Adrenal gland (tissue), 5 donors: ENCODE measurements around the gene RCN2.

Source experiments
- POLR2A ChIP-seq, 2 donors: fragments of 450-650 bp; IDR thresholded peaks; one replicate each; pipeline ENCODE4 v1.6.1; 2017; ENCODE audit warnings: antibody characterized with exemption in 2 of 2, mild to moderate bottlenecking in 2 of 2, moderate library complexity in 1 of 2
- TF ChIP-seq, protein P1 (sequence below), 6 experiments: fragments of 450-650 bp in 4 of 6; fragments of 200-600 bp in 2 of 6; sonication (generic) in 1 of 6; IDR thresholded peaks; 1 replicate in 5 of 6; 2 replicates in 1 of 6; pipeline versions ENCODE4 v1.5.1 to v1.8.0; 2016 to 2021; ENCODE audit warnings: antibody characterized with exemption in 6 of 6, mild to moderate bottlenecking in 2 of 6, moderate library complexity in 1 of 6
- donor health status: DM: no; HTN: no; CAD: no.

DNA sequence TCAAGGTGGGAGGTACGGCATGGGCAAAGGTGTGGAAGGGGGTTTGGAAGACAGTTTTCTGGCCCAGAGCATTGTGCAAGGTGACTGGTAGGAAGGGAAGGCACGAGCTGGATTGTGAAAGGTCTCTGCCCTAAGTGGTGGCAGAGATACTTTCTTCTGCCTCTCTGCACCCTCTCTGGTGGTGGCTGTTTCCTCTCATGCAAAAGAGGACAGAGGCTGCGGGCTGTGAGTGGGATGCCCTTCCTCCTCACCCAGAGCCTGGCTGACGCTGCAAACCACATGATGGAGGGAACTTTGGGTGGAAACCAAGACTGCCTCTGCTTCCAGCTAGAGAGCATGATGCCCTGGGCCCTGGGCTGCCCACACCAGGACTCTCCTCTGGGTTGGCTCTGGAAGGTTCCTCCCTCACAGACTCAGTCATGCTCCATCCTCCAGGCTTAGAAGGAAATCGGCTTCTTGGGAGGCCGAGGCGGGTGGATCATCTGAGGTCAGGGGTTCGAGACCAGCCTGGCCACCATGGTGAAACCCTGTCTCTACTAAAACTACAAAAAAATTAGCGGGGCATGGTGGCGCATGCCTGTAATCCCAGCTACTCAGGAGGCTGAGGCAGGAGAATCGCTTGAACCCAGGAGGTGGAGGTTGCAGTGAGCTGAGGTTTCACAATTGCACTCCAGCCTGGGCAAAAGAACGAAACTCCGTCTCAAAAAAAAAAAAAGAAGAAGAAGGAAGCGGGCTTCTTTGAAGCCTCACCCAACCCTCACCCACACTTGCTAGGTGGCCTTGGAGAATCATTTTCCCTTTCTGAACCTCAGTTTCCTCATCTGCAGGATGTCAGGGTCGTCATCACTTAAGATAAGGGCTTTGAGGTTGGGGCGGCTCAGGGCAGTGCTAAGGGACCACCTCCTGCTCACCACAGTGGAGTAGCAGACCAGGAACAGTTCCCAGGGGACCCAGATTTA, 71.7 kb downstream of the RCN2 start:
- TF ChIP-seq, protein P1, sequence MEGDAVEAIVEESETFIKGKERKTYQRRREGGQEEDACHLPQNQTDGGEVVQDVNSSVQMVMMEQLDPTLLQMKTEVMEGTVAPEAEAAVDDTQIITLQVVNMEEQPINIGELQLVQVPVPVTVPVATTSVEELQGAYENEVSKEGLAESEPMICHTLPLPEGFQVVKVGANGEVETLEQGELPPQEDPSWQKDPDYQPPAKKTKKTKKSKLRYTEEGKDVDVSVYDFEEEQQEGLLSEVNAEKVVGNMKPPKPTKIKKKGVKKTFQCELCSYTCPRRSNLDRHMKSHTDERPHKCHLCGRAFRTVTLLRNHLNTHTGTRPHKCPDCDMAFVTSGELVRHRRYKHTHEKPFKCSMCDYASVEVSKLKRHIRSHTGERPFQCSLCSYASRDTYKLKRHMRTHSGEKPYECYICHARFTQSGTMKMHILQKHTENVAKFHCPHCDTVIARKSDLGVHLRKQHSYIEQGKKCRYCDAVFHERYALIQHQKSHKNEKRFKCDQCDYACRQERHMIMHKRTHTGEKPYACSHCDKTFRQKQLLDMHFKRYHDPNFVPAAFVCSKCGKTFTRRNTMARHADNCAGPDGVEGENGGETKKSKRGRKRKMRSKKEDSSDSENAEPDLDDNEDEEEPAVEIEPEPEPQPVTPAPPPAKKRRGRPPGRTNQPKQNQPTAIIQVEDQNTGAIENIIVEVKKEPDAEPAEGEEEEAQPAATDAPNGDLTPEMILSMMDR (IDR thresholded peaks at IDR 0.05) = no peak
- TF ChIP-seq POLR2A (IDR thresholded peaks at IDR 0.05) = no peak
